DMS114 treated with DMSO at 0.1 percent for 48 hours (cell line): ENCODE results near the gene C1QTNF5.

Experiments used
- DNase-seq: peaks from one replicate; lab custom pipeline; 2025; ENCODE audit not compliant: unreplicated experiment; lab: John Stamatoyannopoulos, UW

The C1QTNF5 gene

DNA sequence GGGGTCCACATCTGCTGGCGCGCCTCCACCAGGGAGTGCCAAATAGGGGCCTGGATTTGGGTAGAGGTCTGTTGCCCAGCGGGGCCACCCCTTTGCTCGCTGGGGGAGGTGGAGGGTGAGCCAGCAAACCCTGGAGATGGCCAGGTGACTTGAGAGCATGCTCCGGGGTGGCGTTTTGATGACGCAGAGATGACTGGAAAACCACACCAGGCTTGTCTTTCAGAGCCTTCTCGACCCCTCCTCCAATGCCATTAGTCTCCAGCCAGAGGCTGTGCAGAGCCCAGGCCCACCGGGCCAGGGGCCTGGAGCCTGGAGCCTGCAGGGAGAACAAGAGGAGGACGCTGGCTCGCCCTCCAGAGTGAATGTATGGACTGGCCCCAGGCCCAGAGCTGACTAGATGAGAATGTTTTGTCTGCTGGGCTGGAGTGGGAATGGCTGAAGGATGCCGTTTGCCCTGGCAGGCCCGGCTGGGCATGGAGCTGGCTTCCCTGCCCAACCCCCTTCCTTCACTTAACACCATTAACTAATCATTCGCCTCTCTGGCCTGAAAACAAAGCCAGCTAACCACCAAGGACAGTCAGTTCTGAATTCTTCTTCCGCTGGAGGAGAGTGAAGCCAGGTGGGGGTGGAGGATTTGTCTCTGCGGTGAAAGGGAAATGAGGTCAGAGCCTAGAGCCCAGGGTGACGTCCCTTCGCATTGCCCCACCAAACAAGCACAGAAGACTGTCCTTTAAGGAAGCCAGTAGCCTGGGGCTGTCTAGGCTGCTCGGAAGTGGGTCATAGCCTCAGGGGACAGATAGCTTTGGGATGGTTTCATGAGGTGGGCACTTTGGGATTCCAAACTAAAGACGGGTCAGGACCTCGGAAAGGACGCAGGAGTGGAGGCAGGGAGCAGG is 22.2 kb downstream of the C1QTNF5 start:
- no peak for DNase-seq

DNA sequence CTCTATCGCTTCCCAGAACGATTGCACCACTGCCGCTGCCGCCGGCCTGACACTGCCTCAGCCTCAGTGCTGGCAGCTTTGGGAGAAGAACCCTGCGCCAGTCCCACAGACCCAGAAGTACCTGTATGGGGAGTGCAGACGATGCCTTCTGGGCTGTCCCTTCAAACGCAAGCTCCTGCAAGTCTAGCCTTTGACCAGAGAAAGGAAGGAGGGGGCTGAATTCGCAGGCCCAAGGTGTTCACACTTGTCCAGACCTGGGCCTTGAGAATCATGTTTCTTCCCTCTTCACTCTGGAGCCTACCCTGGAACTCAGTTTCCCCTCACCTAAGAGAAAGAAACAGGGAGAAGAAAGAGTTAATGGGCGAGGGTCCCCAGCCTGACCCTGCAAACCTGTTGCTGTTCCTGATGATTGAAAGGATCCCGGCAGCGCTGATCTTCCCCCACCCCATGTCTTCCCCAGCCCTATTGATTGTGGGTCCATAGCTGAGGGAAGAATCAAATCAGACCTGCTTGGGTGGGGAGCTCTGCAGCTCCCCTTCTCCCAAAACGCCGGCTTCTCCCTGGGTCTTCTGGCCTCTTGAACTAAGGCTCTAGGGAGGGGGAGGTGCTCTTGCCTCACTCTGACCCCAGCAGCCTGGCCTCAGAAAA is 23.0 kb downstream of the C1QTNF5 start:
- no peak for DNase-seq

DNA sequence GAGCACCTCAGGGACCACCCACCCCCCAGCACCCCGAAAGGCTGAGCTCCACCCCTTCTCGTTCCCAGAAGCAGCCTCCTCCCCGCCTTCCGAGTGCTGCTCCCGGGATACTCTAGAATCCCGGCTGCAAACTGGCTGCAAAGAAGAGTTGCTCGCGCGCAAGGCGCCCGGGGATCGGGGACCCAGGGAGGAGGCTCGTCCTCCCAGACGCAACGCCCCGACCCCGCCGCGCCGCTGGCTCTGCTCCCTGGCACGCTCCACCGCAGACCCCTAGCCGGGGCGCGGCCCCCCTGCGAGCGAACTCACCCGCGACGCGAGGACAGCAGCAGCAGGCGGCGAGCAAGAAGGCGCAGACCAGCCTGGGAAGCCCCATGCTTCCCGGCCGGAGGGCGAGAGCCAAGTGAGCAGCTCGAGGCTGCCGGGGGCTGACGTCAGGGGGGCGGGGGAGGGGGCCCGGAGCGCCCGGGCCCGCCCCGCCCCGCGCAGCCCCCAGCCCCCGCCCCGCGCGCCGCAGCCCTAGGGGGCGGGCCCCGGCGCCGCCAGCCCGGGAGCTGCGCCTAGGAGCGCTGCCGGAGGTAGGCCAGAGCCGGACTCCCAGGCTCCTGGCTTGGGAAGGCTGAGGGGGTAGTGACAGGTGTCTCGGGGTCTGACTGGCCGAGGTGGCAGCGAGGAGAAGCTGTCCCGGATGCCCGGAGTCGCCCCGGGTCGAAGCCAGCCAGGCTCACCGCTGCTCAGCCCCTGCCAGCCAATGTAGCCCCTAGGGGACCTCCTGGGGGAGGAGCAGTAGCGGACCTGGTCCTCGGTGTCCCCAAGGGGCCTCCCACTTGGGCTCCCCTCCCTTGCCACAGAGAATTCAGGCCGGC is 23.7 kb downstream of the C1QTNF5 start, which contains the start of gene MCAM:
MCAM (minus strand) TSS at position 402 of the 863 bp plus-strand sequence; CDS start at position 373, 29 bp downstream.
- DNase-seq = no peak

DNA sequence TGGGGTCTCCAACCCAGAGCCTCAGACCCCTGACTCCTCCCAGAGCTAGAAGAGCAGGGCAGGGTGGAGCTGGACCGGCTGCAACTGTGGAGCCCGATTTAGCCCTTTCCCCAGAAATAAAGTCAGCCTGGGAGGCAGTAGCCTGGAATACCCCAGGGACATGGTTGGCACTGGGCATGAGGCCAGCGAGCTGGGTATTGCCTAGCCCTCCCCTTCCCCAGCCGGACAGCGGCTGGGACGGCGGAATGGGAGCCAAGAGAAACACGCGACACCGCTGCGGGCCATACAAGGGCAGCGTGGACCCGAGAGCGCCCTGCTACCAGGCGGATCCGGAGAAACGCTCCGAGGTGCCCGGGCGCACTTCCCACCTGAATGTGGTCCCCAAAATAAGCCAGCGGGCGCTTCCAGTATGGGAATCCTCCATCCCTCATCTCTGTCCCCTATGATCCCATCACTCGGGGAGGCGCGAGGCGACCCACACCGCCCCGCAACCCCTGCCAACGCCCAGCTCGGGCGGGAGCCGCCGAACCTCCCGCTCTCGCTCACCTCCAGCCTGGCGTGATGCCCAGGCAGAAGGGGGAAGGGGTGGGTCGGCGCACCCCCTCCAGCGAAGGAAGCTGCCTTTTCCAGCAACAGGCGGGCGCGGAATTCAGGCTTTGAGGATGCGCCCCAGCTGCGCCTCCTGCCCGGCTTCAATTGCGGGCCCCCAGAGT is 24.5 kb downstream of the C1QTNF5 start:
- no peak for DNase-seq

DNA sequence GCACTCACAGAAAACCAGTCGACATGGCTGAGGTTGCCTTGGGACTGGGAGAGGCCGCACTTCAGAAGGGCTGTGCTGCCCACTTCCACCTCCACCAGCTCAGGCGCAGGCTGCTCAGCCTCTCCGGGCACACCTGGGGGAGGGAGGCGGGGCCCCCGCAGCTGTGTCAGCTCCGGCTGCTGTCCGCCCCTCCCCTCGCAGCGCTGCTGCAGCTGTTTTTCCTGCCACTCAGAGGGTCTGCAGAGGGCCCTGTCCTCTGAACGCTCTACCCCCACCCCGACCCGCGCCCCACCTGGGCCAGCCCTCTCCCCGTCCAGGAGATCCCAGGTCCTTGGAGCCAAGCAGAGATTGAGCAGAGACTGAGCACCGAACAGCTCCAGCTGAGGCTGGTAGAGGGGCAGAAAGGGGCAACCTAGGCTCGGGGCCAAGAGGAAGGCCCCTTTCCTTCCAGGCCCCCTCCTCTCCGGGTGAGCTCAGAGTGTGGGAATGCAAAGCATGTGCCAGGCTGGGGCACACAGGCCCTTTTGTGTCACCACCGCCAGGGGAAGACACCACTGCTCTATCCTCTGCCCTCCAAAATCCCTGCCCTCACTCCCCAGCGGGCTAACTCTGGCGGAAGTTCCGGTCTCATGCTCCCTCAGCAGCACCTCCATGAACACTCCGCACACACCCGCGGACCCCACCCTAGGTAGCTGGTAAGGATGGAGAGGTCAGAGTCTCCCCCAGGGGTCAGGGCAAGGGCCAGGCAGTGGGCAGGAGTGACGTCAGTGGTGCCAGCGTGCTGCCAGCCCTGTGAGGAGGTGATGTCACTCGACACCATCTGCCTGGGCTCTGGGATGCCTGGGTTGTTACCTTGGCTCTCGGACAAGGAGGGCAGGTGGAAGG is 25.3 kb downstream of the C1QTNF5 start:
- no peak for DNase-seq

DNA sequence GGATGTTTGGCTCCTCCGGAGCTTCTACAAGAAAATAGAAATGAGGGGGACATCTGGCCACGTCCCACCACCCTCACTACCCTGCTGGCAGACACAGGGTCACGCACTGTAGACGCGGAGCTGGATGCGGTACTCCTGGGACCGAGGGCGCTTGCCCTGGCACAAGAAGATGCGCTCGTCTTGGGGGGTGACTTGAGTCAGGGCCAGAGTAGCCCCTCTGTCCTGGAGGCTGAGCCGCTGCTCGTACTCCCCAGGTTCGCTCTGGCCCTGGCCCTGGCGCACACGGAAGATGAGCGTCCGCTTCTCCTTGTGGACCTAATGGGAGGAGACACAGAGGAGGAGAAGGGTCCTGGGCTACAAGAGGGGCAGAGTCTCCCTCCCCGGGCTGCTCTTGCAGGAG is 26.0 kb downstream of the C1QTNF5 start:
- no peak for DNase-seq

DNA sequence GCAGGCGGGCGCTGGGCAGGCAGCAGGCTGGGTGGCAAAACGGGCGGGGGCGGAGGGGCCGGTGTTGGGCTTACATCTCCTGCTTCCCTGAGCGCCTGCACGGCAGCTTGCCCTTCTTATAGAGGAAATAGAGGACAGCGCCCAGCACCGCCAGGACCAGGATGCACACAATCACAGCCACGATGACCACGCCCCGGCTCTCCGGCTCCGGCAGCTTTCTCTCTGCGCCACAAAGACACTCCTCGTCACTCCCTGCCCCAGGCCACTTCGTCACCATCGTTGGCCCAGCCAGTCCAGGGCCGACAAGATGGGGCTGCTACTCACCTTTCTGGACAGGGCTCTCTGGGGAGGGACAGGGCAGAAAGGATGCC is 30.0 kb downstream of the C1QTNF5 start:
- DNase-seq = no peak

DNA sequence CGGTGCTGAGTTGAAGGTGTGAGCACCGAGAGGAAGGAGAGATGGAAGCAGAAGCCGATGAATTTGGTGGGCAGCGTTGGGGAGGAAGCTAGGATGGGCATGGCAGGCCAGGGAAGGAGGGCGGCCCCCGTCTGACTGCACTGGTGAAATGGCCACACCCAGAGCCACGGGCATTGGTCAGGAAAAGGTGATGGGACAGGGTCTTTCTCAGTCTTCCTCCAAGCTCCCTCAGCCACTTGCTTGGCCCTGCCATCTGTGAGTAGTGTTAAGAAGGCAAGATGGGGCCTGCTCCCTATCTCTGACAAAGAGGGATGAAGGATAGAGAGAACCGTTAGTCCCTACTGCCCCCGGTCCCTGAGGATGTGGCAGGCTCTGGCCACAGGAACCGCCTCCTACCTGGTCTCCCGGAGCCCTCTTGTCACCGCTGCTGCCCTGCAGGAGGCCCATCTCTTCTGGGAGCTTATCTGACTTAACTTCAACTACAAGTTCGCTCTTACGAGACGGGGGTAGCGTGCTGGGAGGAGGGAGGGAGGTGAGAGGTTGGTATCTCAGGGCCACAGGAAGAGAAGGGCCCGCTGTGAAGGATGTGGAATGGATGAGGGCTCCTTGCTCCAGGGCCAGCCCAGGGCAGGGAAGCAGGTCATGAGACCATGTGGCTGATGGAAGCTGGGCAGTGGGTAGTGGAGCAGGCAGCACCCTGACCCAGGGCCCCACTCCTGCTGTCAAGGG is 30.6 kb downstream of the C1QTNF5 start:
- DNase-seq = no peak

DNA sequence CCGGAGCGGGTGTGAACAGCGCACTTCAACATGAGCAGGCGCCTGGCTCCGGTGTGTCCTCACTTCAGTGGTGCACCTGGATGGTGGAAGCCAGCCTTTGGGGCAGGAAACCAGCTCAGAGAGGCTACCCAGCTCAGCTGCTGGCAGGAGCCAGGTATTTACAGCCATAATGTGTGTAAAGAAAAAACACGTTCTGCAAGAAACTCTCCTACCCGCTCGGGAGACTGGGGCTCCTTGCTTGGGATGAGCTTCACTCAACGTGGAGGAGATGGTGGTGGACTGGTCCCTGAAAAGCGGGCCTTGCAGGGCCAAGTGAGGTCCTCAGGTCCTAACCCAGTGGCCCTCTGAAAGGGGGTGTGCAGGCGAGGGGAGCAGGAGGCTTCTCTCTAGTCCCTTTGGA is 31.3 kb downstream of the C1QTNF5 start:
- no peak for DNase-seq

DNA sequence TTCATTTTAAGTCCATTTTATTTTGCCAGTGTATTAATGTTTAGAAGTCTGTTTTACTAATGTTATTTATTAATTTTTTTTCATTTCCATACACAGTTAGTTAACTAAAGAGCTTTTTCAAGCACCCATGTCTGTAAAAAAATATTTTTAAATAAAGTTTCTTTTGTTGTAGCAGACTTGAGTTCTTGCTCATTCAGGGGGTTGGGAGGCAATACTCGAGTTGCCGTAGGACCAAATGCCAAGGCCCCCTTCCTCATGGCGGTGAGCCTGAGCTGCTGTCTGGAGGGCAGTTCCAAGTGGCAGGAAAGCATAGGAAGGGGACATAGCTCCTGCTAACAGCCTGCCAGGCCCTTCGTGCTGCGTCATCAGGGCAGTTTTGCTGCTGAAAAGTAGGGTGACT is 32.7 kb downstream of the C1QTNF5 start:
- no peak for DNase-seq

DNA sequence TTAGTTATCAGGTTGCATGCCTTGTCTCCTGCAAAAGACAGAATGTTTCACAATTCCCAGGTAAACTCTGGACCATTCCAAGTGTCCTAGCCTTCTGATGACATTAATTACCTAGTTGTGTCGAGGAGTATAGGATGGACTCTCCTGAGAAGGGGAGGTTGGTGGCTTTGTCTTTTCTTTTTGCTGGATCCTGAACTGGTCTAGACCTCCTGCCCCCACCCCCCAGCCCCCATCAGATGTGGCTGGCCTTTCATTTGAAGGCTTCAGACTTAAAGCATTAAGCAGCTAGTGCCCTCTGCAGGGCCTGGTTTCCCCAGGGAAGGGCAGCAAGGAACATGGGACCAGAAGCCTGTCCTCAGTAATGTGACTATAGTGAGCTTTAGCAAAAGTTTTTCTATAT is 33.5 kb downstream of the C1QTNF5 start:
- no peak for DNase-seq

DNA sequence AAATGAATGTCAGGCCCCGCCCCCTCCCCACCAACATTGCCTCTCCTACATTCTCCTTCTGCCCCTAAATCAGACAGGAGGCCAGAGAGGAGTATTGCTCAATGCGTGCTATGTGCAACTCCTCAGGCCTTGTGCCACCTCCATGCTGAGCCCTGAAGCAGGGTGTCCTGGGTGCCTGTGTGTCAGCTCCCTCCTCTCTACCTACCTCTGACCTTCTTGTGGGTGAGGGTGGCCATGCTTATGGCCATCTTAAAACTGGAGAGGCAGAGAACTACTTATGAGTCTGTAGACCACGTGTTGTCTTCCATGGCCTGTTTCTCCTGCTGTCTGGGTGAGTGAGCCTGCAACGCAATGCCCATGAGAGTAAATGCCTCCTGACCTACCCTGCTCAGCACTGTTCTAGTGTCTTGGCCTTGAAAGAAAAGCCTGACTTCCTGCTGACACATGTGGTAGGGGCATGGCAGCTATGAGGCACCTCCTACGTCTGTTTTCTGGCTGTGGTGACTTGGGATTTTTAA is 34.3 kb downstream of the C1QTNF5 start:
- DNase-seq = no peak

DNA sequence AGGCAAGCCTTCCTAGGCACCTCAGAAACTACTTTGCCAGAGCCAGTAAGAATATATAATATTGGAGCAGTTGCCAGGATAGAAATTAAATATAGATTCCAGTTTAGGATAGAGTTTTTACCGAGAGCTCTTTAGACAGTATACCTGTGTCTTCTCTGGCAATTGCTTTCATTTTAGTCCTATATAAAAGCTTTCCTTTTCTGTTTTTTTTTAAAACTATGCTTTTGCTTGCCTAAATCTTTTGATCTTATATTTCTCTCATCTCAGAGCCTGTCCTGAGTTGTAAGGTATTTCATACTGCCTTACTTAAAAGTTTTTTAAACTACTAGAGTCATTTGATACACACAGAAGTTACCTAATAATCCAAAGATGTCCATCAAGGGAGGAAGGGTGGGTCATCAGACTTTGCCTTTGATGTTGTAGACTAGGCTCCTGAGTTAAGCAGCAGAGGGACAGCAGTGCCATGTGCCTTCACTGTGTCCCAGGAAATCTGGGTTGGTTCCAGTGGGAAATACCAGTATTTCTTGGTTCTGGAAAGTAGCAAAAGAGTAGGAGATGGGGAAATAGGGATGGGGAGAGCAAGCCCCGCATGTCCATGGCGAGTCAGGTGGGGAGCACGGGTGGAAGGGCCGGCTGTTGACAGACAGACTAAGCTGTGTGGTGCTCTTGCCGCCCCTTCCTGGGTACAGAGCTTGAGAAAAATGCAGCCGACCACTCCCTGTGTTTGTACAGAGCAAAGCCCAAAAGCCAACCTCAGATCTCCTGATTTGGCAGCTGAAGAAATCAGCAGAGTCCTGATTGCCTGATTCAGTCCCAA is 34.9 kb downstream of the C1QTNF5 start:
- no peak for DNase-seq

DNA sequence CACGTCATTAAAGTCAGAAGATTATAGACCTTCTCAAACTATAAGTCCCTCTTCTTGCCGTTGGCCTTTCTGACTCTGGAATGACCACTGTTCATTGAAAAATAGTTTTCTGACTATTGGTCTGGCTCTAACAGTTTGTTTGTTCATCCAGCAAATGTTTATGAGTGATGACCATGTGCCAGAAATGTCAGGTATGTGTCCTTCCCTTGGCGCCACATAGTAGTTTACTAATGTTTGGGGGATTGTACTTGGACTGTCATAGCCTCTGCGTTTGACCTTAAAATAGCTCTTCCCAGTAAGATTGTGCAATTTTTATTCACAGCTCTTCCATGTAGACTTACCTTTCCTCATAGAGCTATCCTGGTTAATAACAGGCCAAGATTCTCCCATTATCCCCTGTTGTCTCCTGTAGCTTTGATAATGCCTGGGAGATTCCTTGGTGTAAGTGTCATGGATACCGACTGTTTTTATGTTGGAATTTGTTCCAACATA is 37.4 kb downstream of the C1QTNF5 start:
- DNase-seq = no peak

DNA sequence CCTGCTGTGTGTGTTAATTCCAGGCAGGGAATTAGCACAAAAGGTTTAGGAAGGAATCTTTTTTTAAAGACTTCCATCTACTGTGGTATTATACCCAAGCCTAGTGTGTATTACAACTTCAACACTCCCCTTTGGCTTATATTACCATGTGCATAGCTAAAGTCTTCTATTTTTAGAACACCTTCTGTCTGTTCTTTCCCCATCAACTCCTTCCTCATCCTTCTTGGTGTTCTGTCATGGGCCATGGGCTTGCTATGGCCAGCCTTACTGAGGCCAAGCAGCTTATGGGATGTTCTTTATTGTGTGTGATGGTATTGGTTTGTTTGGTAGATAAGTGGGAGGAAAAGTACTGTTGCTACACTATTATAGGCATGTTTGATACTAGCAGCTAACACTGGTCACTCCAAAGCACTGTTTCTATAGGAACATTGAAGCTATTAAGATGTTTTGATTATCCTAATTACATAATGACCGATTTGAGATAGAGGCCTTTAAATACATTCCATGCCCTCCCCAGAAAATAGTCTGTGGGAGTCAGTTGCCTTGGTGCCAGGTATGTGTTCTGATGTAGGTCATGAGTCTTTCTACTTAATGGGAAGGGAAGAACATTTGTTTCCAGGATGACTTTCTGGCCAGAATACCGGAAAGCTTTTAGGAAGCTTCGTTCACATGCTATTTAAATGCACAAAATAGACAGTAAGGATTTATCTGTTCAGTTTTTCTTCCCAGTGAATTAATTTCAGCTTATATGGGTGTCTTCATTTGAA is 40.3 kb downstream of the C1QTNF5 start:
- DNase-seq = no peak

DNA sequence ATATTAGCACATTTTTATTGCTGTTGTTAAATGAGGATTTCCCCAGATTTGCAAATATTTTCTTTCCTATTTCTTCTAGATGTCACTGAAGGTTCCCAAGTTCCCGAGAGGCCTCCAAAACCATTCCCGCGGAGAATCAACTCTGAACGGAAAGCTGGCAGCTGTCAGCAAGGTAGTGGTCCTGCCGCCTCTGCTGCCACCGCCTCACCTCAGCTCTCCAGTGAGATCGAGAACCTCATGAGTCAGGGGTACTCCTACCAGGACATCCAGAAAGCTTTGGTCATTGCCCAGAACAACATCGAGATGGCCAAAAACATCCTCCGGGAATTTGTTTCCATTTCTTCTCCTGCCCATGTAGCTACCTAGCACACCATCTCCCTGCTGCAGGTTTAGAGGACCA is 41.3 kb downstream of the C1QTNF5 start:
- DNase-seq = no peak

DNA sequence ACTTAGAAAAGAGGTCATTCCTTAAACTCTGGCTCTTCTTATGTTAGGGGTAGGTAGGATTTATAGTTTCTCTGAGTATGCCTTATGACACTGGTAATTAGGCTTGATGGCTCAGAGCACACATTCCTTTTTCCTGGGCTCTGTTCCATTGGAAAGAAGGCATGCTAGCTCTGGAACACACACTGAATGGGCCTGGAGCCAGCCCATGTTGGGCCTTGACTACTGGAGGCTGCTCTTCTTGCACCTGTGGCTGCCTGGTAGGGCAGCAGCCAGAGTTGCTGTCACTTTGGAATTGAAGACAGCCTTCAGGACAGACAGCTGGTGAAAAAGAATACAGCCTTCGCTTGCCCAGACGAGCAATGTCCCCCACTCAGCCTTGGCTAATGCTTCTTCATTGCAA is 42.0 kb downstream of the C1QTNF5 start:
- DNase-seq = no peak
